Lung (tissue), 13 donors: ENCODE data around the gene CDSN. TPM values are rescaled to one million over a fixed set of nuclear protein-coding genes. Genes with fewer than 3 reads are reported as not detected.

Source experiments
- ATAC-seq: fragments of 200-7000 bp; cut with Tn5 transposase; one replicate; pipeline ENCODE4 v1.9.1; 2020; ENCODE audit warnings: moderate number of reproducible peaks; ENCODE audit not compliant: insufficient read depth, low FRiP score
- DNase-seq, 3 donors: peaks; one replicate each; pipeline ENCODE4 v3.0.0-alpha.2; 2013 to 2017
- H3K27ac ChIP-seq, 2 donors: one replicate each; pipeline ENCODE4 v1.5.1; 2013; ENCODE audit warnings: mild to moderate bottlenecking in 2 of 2, moderate library complexity in 2 of 2, control low read depth in 1 of 2, inconsistent platforms in 1 of 2, low read depth in 1 of 2, low read length in 1 of 2
- H3K27me3 ChIP-seq, 3 donors: one replicate each; pipeline ENCODE4 v1.5.1; 2013; ENCODE audit warnings: low read length in 2 of 3; ENCODE audit not compliant: control insufficient read depth in 3 of 3, insufficient read depth in 3 of 3
- H3K36me3 ChIP-seq, 4 donors: one replicate each; pipeline ENCODE4 v1.5.1; 2013; ENCODE audit warnings: low read length in 4 of 4, mild to moderate bottlenecking in 1 of 4, moderate library complexity in 1 of 4; ENCODE audit not compliant: control insufficient read depth in 4 of 4, insufficient read depth in 4 of 4
- H3K4me1 ChIP-seq, 5 donors: one replicate each; pipeline ENCODE4 v1.5.1; 2013; ENCODE audit warnings: low read length in 5 of 5, mild to moderate bottlenecking in 2 of 5, moderate library complexity in 1 of 5; ENCODE audit not compliant: control insufficient read depth in 5 of 5, insufficient read depth in 5 of 5
- H3K4me3 ChIP-seq: one replicate; pipeline ENCODE4 v1.5.1; 2013; ENCODE audit warnings: mild to moderate bottlenecking, control low read depth, moderate library complexity
- H3K9ac ChIP-seq, 2 donors: one replicate each; pipeline ENCODE4 v1.5.1; 2013; ENCODE audit warnings: low read length in 2 of 2, control low read depth in 1 of 2; ENCODE audit not compliant: insufficient read depth in 1 of 2
- H3K9me3 ChIP-seq, 4 donors: one replicate each; pipeline ENCODE4 v1.5.1; 2013; ENCODE audit warnings: low read length in 3 of 4, mild to moderate bottlenecking in 1 of 4, moderate library complexity in 1 of 4; ENCODE audit not compliant: control insufficient read depth in 4 of 4, insufficient read depth in 3 of 4
- CTCF ChIP-seq: IDR thresholded peaks from 2 replicates; pipeline ENCODE4 v1.5.1; 2012; ENCODE audit warnings: mild to moderate bottlenecking; ENCODE audit errors: control extremely low read depth, extremely low read depth
- WGBS, 2 donors: extraction: QIAGEN DNeasy Blood & Tissue Kit; methylation state at CpG; one replicate each; pipeline ENCODE4 v1.1.7; 2013; 5-methylcytosine and 5-hydroxymethylcytosine counted together
- polyA plus RNA-seq, 2 donors: library from polyadenylated mRNA; stranded (reverse); fragments of 200-250 nt; gene quantifications; one replicate each; pipeline ENCODE4 v1.2.1, GENCODE V29; 2013
- small RNA-seq: library from RNA; depleted of rRNA; stranded (forward); fragments of <200 nt; gene quantifications from one replicate; pipeline ENCODE3, GENCODE V24; 2014; ENCODE audit warnings: low replicate concordance
- total RNA-seq, 2 donors: library from RNA; depleted of rRNA in 1 of 2; stranded (reverse); fragments of >200 nt in 1 of 2; gene quantifications; one replicate each; pipeline ENCODE4 v1.2.1, GENCODE V29; 2014 to 2021
- donor health status: control.
- donor health status: control.
- donor health status: Bipolar disorder and iron deficiency.
- donor health status: healthy.
- donor health status: DM: yes; HTN: yes; CAD: no.

Gene CDSN
- total and polyA plus RNA-seq, 4 donors, result 0.05 to 0.10 (median 0.06) TPM; not detected in 1

- Histone ChIP-seq H3K9ac (no peak overlapping the region), H3K36me3 (no peaks in the 10 kb centered on the region), H3K4me3 (no peak overlapping the region), H3K4me1 (peaks cover 0 to 1% (median 0%) of the 10 kb centered on the region in 5 donors), H3K27me3 (peaks cover 0 to 2% (median 0%) of the 10 kb centered on the region in 3 donors), H3K27ac (no peak overlapping the region), H3K9me3 (no peaks in the 10 kb centered on the region)
- no peak for TF ChIP-seq CTCF
- 44 to 90% methylated on average over 2 of the region's 2 CpGs for WGBS, 2 donors
- ATAC-seq (no peak), DNase-seq (peak in 1 of 3 donors; percentile 25)
Measured at GRCh38 chr6:31065556-31065955, 54.7 kb downstream of the CDSN start.

Small RNAs within 50 kb of the gene (small RNA-seq; reads per million reads assigned to genes)
- gene POLR2LP1 (not detected), gene RNU6-1133P (not detected)

Other genes starting within 250 kb of the CDSN start
- 100 to 1,000 TPM; 124 to 134 TPM for gene DDR1, start 235.9 kb downstream of the CDSN start, total RNA-seq
- 10 to 100 TPM; 39.5 to 72.4 TPM for gene DDR1, start 235.9 kb downstream of the CDSN start, polyA plus RNA-seq
- gene GTF2H4, start 212.2 kb downstream of the CDSN start, total RNA-seq, result 10 to 100 TPM; 31.1 to 37.2 TPM
- gene GTF2H4, start 212.2 kb downstream of the CDSN start, polyA plus RNA-seq, result 10 to 100 TPM; 25.3 to 31.0 TPM
- gene VARS2, start 206.2 kb downstream of the CDSN start, total RNA-seq, result 10 to 100 TPM; 17.4 to 32.2 TPM
- 10 to 100 TPM; 18.8 to 38.4 TPM for gene VARS2, start 206.2 kb downstream of the CDSN start, polyA plus RNA-seq
- gene SFTA2, start 188.3 kb downstream of the CDSN start, total RNA-seq, result 100 to 1,000 TPM in 1 of 2 donors, 10 to 100 TPM in 1; 65.4 to 374 TPM
- 1,000 to 10,000 TPM in 1 of 2 donors, 100 to 1,000 TPM in 1; 771 to 2,392 TPM for gene SFTA2, start 188.3 kb downstream of the CDSN start, polyA plus RNA-seq
- 1 to 10 TPM in 1 of 2 donors, under 1 TPM in 1; 0.51 to 3.6 TPM for gene MUCL3, start 179.5 kb downstream of the CDSN start, total RNA-seq
- gene MUCL3, start 179.5 kb downstream of the CDSN start, polyA plus RNA-seq, result 1 to 10 TPM in 1 of 2 donors, under 1 TPM in 1; 0.47 to 6.4 TPM
- 1 to 10 TPM in 1 of 2 donors, under 1 TPM in 1; 0.40 to 8.6 TPM for gene MUC21, start 136.7 kb downstream of the CDSN start, total RNA-seq
- gene MUC21, start 136.7 kb downstream of the CDSN start, polyA plus RNA-seq, result 1 to 10 TPM; 3.3 to 4.6 TPM
- gene MUC22, start 110.0 kb downstream of the CDSN start, total RNA-seq, result under 1 TPM; 0.06 to 0.11 TPM
- gene MUC22, start 110.0 kb downstream of the CDSN start, polyA plus RNA-seq, result under 1 TPM; 0.02 to 0.03 TPM
- not detected for gene C6orf15, start 7.9 kb downstream of the CDSN start, total RNA-seq
- gene C6orf15, start 7.9 kb downstream of the CDSN start, polyA plus RNA-seq, result not detected
- 1 to 10 TPM; 1.1 to 2.6 TPM for gene PSORS1C1, start 5.6 kb downstream of the CDSN start, total RNA-seq
- 10 to 100 TPM in 1 of 2 donors, 1 to 10 TPM in 1; 2.3 to 10.8 TPM for gene PSORS1C1, start 5.6 kb downstream of the CDSN start, polyA plus RNA-seq
- not detected for gene PSORS1C2, start 18.6 kb upstream of the CDSN start, total RNA-seq
- gene PSORS1C2, start 18.6 kb upstream of the CDSN start, polyA plus RNA-seq, result not detected
- gene CCHCR1, start 37.4 kb upstream of the CDSN start, total RNA-seq, result 10 to 100 TPM; 20.0 to 32.8 TPM
- gene CCHCR1, start 37.4 kb upstream of the CDSN start, polyA plus RNA-seq, result 10 to 100 TPM; 11.0 to 14.3 TPM
- 1 to 10 TPM; 5.4 to 9.4 TPM for gene TCF19, start 38.1 kb upstream of the CDSN start, total RNA-seq
- gene TCF19, start 38.1 kb upstream of the CDSN start, polyA plus RNA-seq, result 1 to 10 TPM; 4.1 to 4.9 TPM
- 10 to 100 TPM in 1 of 2 donors, 1 to 10 TPM in 1; 2.2 to 19.5 TPM for gene POU5F1, start 50.2 kb upstream of the CDSN start, total RNA-seq
- gene POU5F1, start 50.2 kb upstream of the CDSN start, polyA plus RNA-seq, result 1 to 10 TPM; 1.5 to 2.5 TPM
- gene HLA-C, start 151.6 kb upstream of the CDSN start, total RNA-seq, result 1,000 to 10,000 TPM in 1 of 2 donors, 100 to 1,000 TPM in 1; 125 to 1,234 TPM
- 1,000 to 10,000 TPM in 1 of 2 donors, 100 to 1,000 TPM in 1; 239 to 1,185 TPM for gene HLA-C, start 151.6 kb upstream of the CDSN start, polyA plus RNA-seq
- gene HLA-B, start 236.7 kb upstream of the CDSN start, total RNA-seq, result 1,000 to 10,000 TPM in 1 of 2 donors, 100 to 1,000 TPM in 1; 668 to 1,563 TPM
- gene HLA-B, start 236.7 kb upstream of the CDSN start, polyA plus RNA-seq, result 1,000 to 10,000 TPM; 1,310 to 3,772 TPM